K562 (cell line): ENCODE data around the gene UBE2M. TPM values are rescaled to one million over a fixed set of nuclear protein-coding genes. Genes with fewer than 3 reads are reported as not detected.

Source experiments
- CTCFL ChIP-seq: IDR thresholded peaks from 2 replicates; pipeline ENCODE4 v1.6.1; 2011; ENCODE audit warnings: borderline replicate concordance, low read depth, mild to moderate bottlenecking, moderate library complexity, low read length; ENCODE audit not compliant: insufficient read depth, poor library complexity, severe bottlenecking
- DNMT1 ChIP-seq: fragments of 450-650 bp; IDR thresholded peaks from 2 replicates; pipeline ENCODE4 v1.6.1; 2016; ENCODE audit warnings: antibody characterized with exemption, mild to moderate bottlenecking
- GTF2E2 ChIP-seq: fragments of 200-800 bp; sonication (Bioruptor generic); IDR thresholded peaks from 2 replicates; pipeline ENCODE4 v1.6.1; 2016; ENCODE audit warnings: missing genetic modification characterization, missing compliant biosample characterization
- MCM2 ChIP-seq: fragments of 450-650 bp; IDR thresholded peaks from 2 replicates; pipeline ENCODE4 v1.6.1; 2017; ENCODE audit warnings: low read depth, mild to moderate bottlenecking
- MXD1 ChIP-seq: fragments of 250-450 bp; sonication (Bioruptor Pico); IDR thresholded peaks from 2 replicates; pipeline ENCODE4 v1.8.0; 2021; ENCODE audit warnings: borderline replicate concordance, mild to moderate bottlenecking, moderate library complexity; ENCODE audit not compliant: poor library complexity, severe bottlenecking
- NCOA1 ChIP-seq: fragments of 450-650 bp; IDR thresholded peaks from 2 replicates; pipeline ENCODE4 v1.6.1; 2016; ENCODE audit warnings: low read depth
- NCOR1 ChIP-seq: fragments of 450-650 bp; IDR thresholded peaks from 2 replicates; pipeline ENCODE4 v1.6.1; 2016; ENCODE audit warnings: mild to moderate bottlenecking, moderate library complexity
- NR4A1 ChIP-seq, 2 experiments: fragments of 250-450 bp in 1 of 2; fragments of 450-650 bp in 1 of 2; sonication (Bioruptor Pico) in 1 of 2; IDR thresholded peaks; 2 replicates each; pipeline versions ENCODE4 v1.4.0 to v1.6.1; 2016 to 2020; ENCODE audit warnings: mild to moderate bottlenecking in 2 of 2, missing compliant biosample characterization in 1 of 2, missing genetic modification characterization in 1 of 2, moderate library complexity in 1 of 2
- POLR2H ChIP-seq: IDR thresholded peaks from 2 replicates; pipeline ENCODE4 v1.6.1; 2016; ENCODE audit warnings: missing genetic modification characterization, low read depth, mild to moderate bottlenecking, control low read depth, missing compliant biosample characterization, moderate library complexity
- PURB ChIP-seq: sonication (generic); formaldehyde crosslinking; IDR thresholded peaks from 2 replicates; pipeline ENCODE4 v1.9.0; 2021; ENCODE audit warnings: low read depth, mild to moderate bottlenecking, missing genetic modification reagents
- SNRNP70 ChIP-seq: fragments of 200-400 bp; formaldehyde crosslinking; optimal IDR thresholded peaks from 2 replicates; pipeline ENCODE3; 2017; ENCODE audit warnings: low read depth, low read length
- SRSF9 ChIP-seq: fragments of 200-400 bp; formaldehyde crosslinking; IDR thresholded peaks from 2 replicates; pipeline ENCODE4 v1.6.1; 2017; ENCODE audit warnings: low read depth, low read length, borderline replicate concordance
- TRIM24 ChIP-seq, 2 experiments: fragments of 450-650 bp; IDR thresholded peaks; 2 replicates each; pipeline ENCODE4 v1.6.1; 2016
- ZBTB26 ChIP-seq: fragments of 450-650 bp; formaldehyde crosslinking; IDR thresholded peaks from 2 replicates; pipeline ENCODE4 v1.4.0; 2022; ENCODE audit warnings: missing genetic modification characterization
- ZBTB9 ChIP-seq: fragments of 450-650 bp; formaldehyde crosslinking; IDR thresholded peaks from 2 replicates; pipeline ENCODE4 v1.4.0; 2020; ENCODE audit warnings: mild to moderate bottlenecking, moderate library complexity
- ZNF384 ChIP-seq: IDR thresholded peaks from 2 replicates; pipeline ENCODE4 v1.6.1; 2012; ENCODE audit warnings: low read depth, low read length, improper control_type of control experiment
- ZNF507 ChIP-seq: conservative IDR thresholded peaks from 2 replicates; pipeline ENCODE4 v1.6.1; 2017; ENCODE audit warnings: missing genetic modification characterization, missing compliant biosample characterization
- ZNF740 ChIP-seq, 3 experiments: fragments of 200-800 bp in 1 of 3; sonication (Bioruptor generic) in 1 of 3; sonication (generic) in 1 of 3; formaldehyde crosslinking in 1 of 3; IDR thresholded peaks; 2 replicates each; pipeline versions ENCODE4 v1.6.1 to v1.8.0; 2016 to 2022; ENCODE audit warnings: mild to moderate bottlenecking in 2 of 3, missing compliant biosample characterization in 2 of 3, missing genetic modification characterization in 2 of 3, missing genetic modification reagents in 1 of 3
- polyA plus RNA-seq, 8 experiments: library from polyadenylated mRNA; depleted of rRNA in 4 of 8; stranded (reverse) in 5 of 8; unstranded in 3 of 8; fragments of >200 nt; fragmentation: Nextera tagmentation in 2 of 8; fragmentation: Illumina TruSeq in 1 of 8; extraction: Ambion mirVana in 2 of 8; extraction: Trizol in 1 of 8; gene quantifications; 2 replicates each; pipeline versions ENCODE4 v1.2.1 to v1.2.3, GENCODE V29; 2011 to 2014; ENCODE audit warnings: inconsistent platforms in 1 of 8, missing spikeins in 1 of 8
- total RNA-seq, 7 experiments: library from RNA; depleted of rRNA in 6 of 7; stranded (reverse); fragments of >200 nt in 6 of 7; fragmentation: Illumina TruSeq in 2 of 7; extraction: Trizol in 2 of 7; gene quantifications; 2 replicates each; pipeline versions ENCODE4 v1.2.1 to v1.2.3, GENCODE V29; 2011 to 2021; ENCODE audit warnings: low replicate concordance in 1 of 7
- TF ChIP-seq, protein P1 (sequence below): fragments of 250-450 bp; sonication (Bioruptor Pico); IDR thresholded peaks from 2 replicates; pipeline ENCODE4 v1.9.0; 2021; ENCODE audit warnings: mild to moderate bottlenecking

Gene UBE2M
- total and polyA plus RNA-seq, 9 of the 15 experiments (the other 6 are each of a cell fraction or from before 2014, with no cell fraction given) = 0.92 to 163 (median 85.7) TPM

GRCh38 chr19:58519355-58520256, 38.8 kb downstream of the UBE2M start, which contains the start of gene ZBTB45 (continued):
- no peak for TF ChIP-seq MXD1 (CRISPR knock-in tag)
- peak; percentile 99 for TF ChIP-seq GTF2E2 (tag)
- TF ChIP-seq, protein P1, sequence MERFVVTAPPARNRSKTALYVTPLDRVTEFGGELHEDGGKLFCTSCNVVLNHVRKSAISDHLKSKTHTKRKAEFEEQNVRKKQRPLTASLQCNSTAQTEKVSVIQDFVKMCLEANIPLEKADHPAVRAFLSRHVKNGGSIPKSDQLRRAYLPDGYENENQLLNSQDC (CRISPR knock-in tag) = peak; percentile 91
- peak; percentile 99 for TF ChIP-seq NCOA1
- TF ChIP-seq ZBTB9 (CRISPR knock-in tag) = peak; percentile 34; the same call in 1 of the 2 replicates
- peak; percentile 49; the same call in 1 of the 2 replicates for TF ChIP-seq NR4A1 (CRISPR knock-in tag; IDR thresholded peaks at IDR 0.05)
- peak; percentile 54; the same call in 1 of the 2 replicates for TF ChIP-seq NR4A1 (tag; IDR thresholded peaks at IDR 0.05)
- TF ChIP-seq ZNF384 = peak; percentile 52; the same call in 1 of the 2 replicates
- peak; percentile 88 for TF ChIP-seq ZNF740 (CRISPR knock-in tag; IDR thresholded peaks at IDR 0.05)
- TF ChIP-seq ZNF740 (tag; IDR thresholded peaks at IDR 0.05) = 0 out of 4 replicates have a peak, but pooled peaks of 1 of the 2 experiments have one; percentile 39
- no peak for TF ChIP-seq ZNF507
- TF ChIP-seq ZBTB26 (CRISPR knock-in tag) = peak; percentile 68
- TF ChIP-seq DNMT1 = no peak
- TF ChIP-seq CTCFL = peak; percentile 77
- peak; percentile 73 for TF ChIP-seq NCOR1
- no peak for TF ChIP-seq SNRNP70
- peak; percentile 36 to 100; a peak in 3 of 4 replicates for TF ChIP-seq TRIM24 (IDR thresholded peaks at IDR 0.05)
- no peak for TF ChIP-seq MCM2
- TF ChIP-seq POLR2H = peak; percentile 81
- no peak for TF ChIP-seq PURB
- TF ChIP-seq SRSF9 = no peak
